T47D (cell line): ENCODE results near the gene GSE1.
"Not testable (repeated sequence)": the region's sequence is repeated elsewhere in the genome, so short reads cannot be mapped to it uniquely, and the experiment has no call there.

Experiments
- DNase-seq, 2 experiments: peaks; one replicate each; pipeline versions ENCODE4 v3.0.0 to v3.0.0-alpha.2; 2011 to 2012; ENCODE audit warnings: low read depth in 1 of 2, low spot score in 1 of 2
- JUND ChIP-seq: IDR thresholded peaks from 2 replicates; pipeline ENCODE4 v1.6.1; 2012; ENCODE audit warnings: low read depth
- in situ Hi-C: cut with HindIII; loops from 2 replicates; pipeline ENCODE4 v1.10.0; 2016; ENCODE audit warnings: low sequenced_read_pairs, low pct_unique_long_range_greater_than_20kb

The GSE1 gene

DNA sequence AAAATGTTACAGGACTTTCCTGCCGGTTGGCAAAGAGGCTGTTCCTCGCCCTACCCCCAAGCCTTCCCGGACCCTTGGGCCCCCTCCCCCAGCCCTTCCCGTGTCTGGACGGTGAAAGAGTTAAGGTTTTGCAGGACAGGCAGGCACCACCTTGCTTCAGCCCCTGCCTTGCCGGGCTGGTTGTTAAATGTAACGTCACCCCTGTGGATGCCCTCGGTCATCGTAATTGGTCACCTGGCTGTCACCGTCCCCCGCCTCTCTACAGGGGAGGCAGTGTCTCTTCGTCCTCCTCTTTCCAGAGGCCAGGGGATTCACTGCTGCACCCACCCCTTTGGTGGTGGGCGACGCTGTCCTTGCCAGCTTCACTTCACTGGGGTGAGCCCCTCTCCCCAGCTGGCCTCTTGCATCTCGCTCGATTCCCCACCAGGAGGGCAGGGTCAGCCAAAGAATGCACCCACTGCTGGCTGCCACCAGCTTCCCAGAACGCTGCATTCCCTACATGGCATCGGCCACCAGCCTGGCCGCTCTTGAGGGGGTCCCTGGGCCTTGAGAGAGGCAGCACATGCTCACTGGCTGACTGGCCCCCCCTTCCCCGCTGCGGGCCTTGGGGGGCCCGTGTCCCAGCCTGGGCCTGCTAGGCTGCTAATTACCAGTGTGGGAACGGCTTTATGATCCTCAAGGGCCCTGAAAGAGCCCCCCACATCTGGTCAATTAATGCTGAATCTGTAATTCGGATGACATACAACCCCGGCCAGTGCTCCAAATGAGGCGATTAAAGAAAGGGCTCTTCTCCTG is 25.2 kb upstream of the GSE1 start:
- TF ChIP-seq JUND, result no peak
- in situ Hi-C loops, result no loop called here
- no peak for DNase-seq

DNA sequence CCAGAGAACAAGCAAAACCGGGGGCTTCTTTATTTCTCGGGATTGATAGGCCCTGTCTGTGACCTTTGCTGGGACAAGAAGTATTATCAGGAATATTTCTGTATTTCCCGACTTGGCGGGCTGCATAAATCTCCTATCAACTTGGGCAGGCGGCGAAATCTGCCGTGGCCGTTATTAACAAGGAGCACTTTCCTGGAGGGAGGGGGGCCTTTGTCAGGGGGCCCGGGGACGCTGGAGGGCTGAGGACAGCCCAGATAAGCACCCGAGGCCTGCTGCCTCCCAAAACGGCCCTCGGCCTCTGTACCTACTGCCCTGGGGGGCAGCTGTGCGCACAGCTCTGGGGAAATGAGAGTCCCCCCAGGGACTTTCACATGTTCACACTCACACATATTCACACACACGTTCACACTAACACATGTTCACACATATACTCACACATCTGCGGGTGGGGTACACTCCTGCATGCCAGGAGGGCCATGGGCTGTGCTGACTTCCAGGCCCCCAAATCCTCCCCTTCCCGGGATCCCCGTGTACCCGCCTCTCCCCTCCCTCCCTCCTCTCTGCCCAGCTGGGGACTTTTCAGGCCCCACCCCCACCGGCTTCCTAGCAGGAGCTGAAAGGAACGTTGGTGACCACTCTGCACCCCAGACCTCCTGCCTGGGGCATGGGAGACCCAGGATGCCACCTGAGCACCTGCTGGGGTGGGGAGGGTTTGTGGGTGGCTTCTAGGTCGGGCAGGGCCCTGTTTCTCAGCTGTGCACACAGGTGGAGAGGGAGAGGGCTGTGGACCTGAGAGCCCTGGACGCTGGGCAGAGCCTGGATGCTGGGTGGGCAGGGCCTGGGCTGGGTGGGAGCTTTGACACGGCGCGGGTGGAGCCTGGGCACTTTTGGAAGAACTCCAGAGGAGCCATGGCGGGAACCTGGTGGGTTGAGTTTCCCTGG is 24.3 kb upstream of the GSE1 start:
- in situ Hi-C loops, result no loop called here
- no peak for TF ChIP-seq JUND
- no peak for DNase-seq

DNA sequence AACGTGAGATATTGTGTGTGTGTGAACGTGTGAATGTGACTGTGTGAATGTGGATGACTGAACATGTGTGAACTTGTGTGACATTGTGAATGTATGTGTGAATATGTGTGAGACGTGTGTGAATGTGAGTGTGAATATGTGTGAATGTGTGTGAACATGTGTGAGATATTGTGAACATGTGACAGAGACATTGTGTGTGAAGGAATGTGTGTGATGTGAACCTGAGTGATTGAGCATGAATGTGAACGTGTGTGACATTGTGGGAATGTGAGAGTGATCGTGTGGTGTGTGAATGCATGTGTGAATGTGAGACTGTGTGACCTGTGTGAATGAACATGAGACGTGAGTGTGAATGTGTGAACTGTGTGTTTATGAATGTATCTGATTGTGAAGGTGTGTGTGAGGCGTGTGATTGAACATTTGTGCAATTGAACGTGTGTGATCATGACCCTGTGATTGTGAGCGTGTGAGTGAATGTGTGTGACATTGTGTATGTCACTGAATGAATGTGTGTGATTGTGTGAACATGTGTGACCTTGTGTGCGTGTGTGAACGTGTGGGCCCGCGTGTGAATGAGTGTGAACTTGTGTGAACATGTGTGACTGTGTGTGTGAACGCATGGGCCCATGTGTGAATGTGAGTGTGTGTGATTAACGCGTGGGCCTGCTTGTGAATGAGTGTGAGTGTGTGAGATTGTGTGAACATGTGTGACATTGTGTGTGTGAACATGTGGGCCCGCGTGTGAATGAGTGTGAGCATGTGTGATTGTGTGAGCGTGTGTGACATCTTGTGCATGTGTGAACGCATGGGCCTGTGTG is 23.2 kb upstream of the GSE1 start:
- TF ChIP-seq JUND, result no peak
- in situ Hi-C loops, result no loop called here
- DNase-seq, result no peak

DNA sequence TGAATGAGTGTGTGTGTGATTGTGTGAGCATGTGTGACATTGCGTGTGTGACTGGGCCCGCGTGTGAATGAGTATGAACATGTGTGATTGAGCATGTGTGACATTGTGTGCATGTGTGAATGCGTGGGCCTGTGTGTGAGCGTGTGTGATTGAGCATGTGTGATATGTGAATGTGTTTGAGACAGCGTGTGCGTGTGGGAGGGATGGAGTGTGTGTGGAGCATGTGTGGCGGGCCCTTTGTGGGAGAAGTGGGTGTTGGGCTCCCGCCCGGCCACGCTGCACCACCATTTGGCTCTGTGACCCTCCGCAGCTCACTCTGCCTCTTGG is 22.7 kb upstream of the GSE1 start:
- no peak for TF ChIP-seq JUND
- in situ Hi-C loops, result no loop called here
- DNase-seq, result no peak

DNA sequence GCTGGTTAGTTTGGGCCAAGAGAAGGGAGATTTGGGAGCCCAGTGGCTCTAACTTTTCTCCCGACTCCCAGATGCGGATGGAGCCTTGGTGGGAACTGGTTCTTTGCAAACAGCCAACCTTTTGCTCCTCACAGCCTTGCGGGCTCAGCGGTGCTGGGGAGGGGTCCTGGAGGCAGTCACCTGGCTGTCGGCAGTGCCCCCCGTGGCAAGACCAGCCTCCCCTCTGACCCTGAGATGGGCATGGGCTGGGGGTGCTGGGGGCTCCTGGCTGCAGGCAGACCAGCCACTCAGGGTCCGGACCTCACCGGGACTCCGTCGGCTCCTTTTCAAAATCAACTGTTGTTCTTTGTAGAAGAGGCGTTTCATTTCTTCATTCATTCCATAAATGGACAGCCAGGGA is 21.7 kb upstream of the GSE1 start:
- no peak for DNase-seq
- in situ Hi-C loops, result no loop called here
- TF ChIP-seq JUND, result no peak

DNA sequence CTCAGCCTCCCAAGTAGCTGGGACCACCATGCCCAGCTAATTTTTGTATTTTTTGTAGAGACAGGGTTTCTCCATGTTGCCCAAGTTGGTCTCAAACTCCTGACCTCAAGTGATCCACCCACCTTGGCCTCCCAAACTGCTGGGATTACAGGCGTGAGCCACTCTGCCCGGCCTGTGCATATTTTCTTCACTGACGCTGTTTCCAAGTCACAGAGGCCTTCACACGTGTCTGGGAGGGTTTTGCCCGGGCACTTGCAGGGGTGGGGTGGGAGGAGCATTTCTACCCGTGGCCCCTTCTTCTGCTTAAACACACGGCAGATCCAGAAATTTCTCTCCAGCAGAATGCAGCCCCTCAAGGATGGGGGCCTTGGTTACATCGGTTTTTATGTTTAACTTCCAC is 20.8 kb upstream of the GSE1 start:
- DNase-seq, in situ Hi-C loops: not testable (repeated sequence)

DNA sequence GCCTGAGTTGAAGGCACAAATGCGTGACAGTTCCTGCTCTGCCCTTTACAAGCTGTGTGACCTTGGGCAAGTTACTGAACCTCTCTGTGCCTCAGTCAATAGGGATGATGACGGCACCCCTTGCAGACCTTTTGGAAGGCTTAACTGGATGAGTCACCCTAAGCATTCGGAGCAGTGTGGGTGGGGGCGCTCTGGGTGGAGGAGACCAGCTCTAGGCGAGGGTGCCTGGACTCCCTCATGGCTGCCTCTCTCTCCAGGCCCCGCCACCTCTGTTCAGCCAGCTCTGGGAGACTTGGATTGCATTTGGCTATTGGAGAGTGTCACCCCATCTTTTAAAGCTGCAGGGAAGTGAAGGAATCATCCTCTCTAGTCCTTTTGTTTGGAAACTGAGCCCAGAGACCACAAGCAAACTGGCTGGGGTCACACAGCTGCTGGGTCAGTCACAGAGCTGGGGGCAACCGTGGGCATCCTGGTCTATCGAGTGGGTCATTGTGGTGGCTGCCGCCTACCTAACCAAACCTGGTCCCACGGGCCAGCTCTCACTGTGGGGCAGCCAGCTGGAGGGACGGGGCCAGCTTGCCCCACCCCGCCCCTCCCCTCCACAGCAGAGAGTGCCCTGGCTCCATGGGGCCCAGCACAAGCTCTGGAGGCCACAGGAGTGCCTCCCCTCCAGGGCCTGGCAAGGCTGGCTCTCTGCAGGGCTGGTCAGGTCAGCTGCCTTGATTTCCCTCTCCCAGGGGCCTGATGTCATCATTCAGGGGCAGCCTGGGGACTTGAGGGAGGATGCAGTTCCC is 20.2 kb upstream of the GSE1 start:
- in situ Hi-C loops, result no loop called here
- no peak for DNase-seq
- no peak for TF ChIP-seq JUND

DNA sequence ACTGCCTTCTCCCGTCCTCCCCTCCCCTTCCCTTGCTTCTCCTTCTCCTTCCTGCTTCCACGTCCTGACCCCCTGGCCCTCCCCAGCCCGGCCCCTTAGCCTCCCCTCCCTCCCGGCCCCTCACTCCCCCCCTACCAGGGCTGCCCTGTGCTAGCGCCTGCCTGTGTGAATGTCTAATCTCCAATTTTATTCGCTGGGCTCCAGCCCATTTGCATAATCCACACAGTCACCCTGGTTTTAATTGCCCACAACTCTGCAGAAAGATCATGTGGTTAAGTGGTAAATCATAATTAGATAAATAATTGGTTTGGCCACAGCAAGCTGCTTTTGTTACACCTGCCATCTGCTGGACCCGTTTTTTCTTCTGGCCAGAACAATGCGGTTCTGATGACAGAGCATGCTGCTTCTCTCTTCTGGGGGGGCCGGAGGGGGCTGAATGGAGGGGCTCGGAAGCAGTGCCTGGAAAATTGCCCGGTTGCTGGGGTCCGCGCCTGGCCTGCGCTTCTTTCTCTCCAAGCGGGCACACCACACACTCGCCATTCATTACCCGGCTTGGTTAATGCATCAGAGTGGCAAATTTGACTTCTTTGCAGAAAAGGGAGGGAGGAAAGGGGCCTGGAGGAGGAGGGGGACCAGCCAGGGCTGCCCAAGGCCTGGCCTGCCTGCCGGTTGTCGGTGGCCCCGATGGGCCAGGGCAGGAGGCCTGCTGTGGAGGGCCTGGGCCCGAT is 19.5 kb upstream of the GSE1 start:
- in situ Hi-C loops, result no loop called here
- no peak for DNase-seq
- no peak for TF ChIP-seq JUND

DNA sequence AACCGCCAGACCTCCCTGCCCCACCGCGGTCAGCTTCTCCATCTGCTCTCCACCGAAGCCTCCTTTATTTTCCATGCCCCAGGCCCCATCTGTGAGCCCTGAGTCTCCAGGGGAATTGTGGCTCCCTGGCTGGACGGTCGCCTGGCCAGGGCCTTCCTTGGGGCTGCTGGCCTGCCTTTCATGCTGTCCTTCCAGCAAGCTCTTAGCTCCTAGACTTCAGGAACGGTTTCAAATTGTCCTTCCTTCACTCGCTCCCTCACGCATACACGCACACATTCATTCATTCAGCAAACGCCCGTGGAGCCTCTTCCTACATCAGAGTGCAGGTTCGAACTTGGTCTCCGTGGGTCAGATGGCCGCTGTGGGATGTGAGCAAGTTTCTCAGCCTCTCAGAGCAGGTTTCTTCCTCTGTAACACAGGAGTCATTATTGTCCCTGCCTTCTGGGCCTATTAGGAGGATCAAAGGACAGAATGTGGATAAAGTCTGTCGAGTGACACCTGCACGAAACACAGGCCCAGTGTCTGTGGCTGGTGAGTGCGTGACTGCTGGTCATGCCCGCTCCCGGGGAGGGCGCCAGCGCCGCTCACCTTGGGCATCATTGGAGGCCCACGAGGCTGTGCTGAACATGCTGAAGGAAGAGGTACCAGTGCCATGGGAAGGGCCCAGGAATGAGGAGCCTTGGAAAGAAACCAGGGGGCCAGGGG is 18.7 kb upstream of the GSE1 start:
- TF ChIP-seq JUND, result no peak
- in situ Hi-C loops, result no loop called here
- DNase-seq, result no peak

DNA sequence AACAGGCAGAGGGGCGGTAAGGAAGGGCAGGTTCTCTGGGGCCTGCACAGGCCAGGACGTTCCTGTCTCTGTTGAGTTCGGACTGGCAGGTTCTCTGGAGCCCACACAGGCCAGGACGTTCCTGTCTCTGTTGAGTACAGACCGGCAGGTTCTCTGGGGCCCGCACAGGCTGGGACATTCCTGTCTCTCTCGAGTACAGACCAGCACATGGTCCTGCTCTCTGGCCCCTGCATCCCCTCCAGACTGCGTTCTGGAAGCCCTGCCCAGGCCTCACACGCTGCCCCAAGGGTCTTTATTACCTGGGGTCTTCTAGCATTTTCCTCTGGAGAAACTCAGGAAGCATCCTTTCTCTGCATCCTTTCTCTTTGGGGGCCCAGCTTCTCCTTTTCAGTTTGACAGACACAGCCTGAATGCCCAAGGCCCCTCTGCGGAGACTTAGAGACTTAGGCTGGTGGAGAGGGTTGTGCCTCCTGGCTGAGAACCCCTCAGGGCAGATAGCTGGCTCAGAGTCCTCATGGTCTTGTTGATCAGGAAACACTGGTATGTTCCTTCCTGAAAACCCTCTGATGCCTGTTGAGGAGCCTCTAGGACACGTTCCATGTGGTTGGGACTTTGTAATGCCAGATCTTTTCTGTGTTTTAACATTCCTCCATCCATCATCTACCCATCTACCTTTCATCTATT is 18.0 kb upstream of the GSE1 start:
- no peak for TF ChIP-seq JUND
- in situ Hi-C loops, result no loop called here
- DNase-seq, result peak in 1 of 2 experiments; percentile 67
